ENCODE results near the gene ZNF175. TPM values are rescaled to one million over a fixed set of nuclear protein-coding genes. Genes with fewer than 3 reads are reported as not detected.

ZNF175 gene
- total RNA-seq, 1 donor from 2014 or later: 15.1 TPM

- peaks cover 24% of the 10 kb centered on the region for H3K27me3 Mint-ChIP-seq (ENCODE audit: low read depth, unreplicated experiment)
- no peaks in the 10 kb centered on the region for H3K36me3 ChIP-seq (ENCODE audit: insufficient read depth, low read length)
These were observed 20.0 kb upstream of the ZNF175 start for GRCh38 chr19:51550848-51551672.

GRCh38 chr19:51551673-51552432 lies 19.2 kb upstream of the ZNF175 start:
- no peak overlapping the region for H3K9ac ChIP-seq (ENCODE audit: low read length)
- no peaks in the 10 kb centered on the region for H3K79me2 ChIP-seq (ENCODE audit: insufficient read depth, low read length)
- no peak overlapping the region for H2AFZ ChIP-seq (ENCODE audit: low read depth, low read length)
- H3K9me3 ChIP-seq (ENCODE audit: insufficient read depth, low read depth, low read length): no peaks in the 10 kb centered on the region
- Mint-ChIP-seq H3K27ac (ENCODE audit: unreplicated experiment) (no peak overlapping the region), H3K36me3 (ENCODE audit: low read depth, unreplicated experiment) (no peaks in the 10 kb centered on the region), H3K4me1 (ENCODE audit: low read depth, unreplicated experiment) (no peaks in the 10 kb centered on the region), H3K27me3 (ENCODE audit: low read depth, unreplicated experiment) (peaks cover 24% of the 10 kb centered on the region), H3K9me3 (ENCODE audit: unreplicated experiment) (peaks cover 10% of the 10 kb centered on the region), H3K4me3 (ENCODE audit: unreplicated experiment) (no peak overlapping the region)
- no peaks in the 10 kb centered on the region for H3K27me3 ChIP-seq (ENCODE audit: insufficient read depth, low read length)
- no peak for DNase-seq (ENCODE audit: low read depth)
- no peaks in the 10 kb centered on the region for H4K20me1 ChIP-seq (ENCODE audit: insufficient read depth, low read length)
- no peak overlapping the region for H3K27ac ChIP-seq (ENCODE audit: low read depth, low read length)
- H3K36me3 ChIP-seq (ENCODE audit: insufficient read depth, low read length): no peaks in the 10 kb centered on the region
- H3K4me1 ChIP-seq (ENCODE audit: insufficient read depth, low read length): no peaks in the 10 kb centered on the region
- FAIRE-seq: no peak
- TF ChIP-seq EZH2 (IDR thresholded peaks at IDR 0.05; ENCODE audit: insufficient read depth, low read length) (no peak), CTCF (IDR thresholded peaks at IDR 0.05; ENCODE audit: insufficient read depth, low read depth, low read length) (no peak)
- no peak overlapping the region for H3K4me3 ChIP-seq (ENCODE audit: insufficient read depth, low read depth, low read length)
- no peak overlapping the region for H3K4me2 ChIP-seq (ENCODE audit: low read length)

More at GRCh38 chr19:51550848-51551672, 20.0 kb upstream of the ZNF175 start:
- Mint-ChIP-seq H3K4me3 (ENCODE audit: unreplicated experiment) (no peak overlapping the region), H3K27ac (ENCODE audit: unreplicated experiment) (no peak overlapping the region), H3K4me1 (ENCODE audit: low read depth, unreplicated experiment) (peaks cover 4% of the 10 kb centered on the region), H3K9me3 (ENCODE audit: unreplicated experiment) (peaks cover 10% of the 10 kb centered on the region), H3K36me3 (ENCODE audit: low read depth, unreplicated experiment) (no peaks in the 10 kb centered on the region)
- Histone ChIP-seq H3K4me1 (ENCODE audit: insufficient read depth, low read length) (no peaks in the 10 kb centered on the region), H3K4me3 (ENCODE audit: insufficient read depth, low read depth, low read length) (no peak overlapping the region), H3K4me2 (ENCODE audit: low read length) (no peak overlapping the region), H3K27me3 (ENCODE audit: insufficient read depth, low read length) (no peaks in the 10 kb centered on the region), H3K79me2 (ENCODE audit: insufficient read depth, low read length) (no peaks in the 10 kb centered on the region), H3K27ac (ENCODE audit: low read depth, low read length) (no peak overlapping the region), H3K9me3 (ENCODE audit: insufficient read depth, low read depth, low read length) (no peaks in the 10 kb centered on the region), H2AFZ (ENCODE audit: low read depth, low read length) (no peak overlapping the region), H4K20me1 (ENCODE audit: insufficient read depth, low read length) (no peaks in the 10 kb centered on the region), H3K9ac (ENCODE audit: low read length) (no peak overlapping the region)
- no peak for FAIRE-seq
- DNase-seq (ENCODE audit: low read depth): no peak
- TF ChIP-seq EZH2 (IDR thresholded peaks at IDR 0.05; ENCODE audit: insufficient read depth, low read length) (no peak), CTCF (IDR thresholded peaks at IDR 0.05; ENCODE audit: insufficient read depth, low read depth, low read length) (no peak)
